ENCODE results near the gene EWSR1.

Gene EWSR1

GRCh38 chr22:29328055-29328454 lies 60.0 kb downstream of the EWSR1 start:
- H3K36me3 ChIP-seq (ENCODE audit: control insufficient read depth in 4 of 4, insufficient read depth in 4 of 4, low read length in 3 of 4): peaks cover 9 to 72% (median 55%) of the 10 kb centered on the region in 4 experiments
- H3K4me3 ChIP-seq (ENCODE audit: control insufficient read depth in 1 of 7, extremely low read depth in 1 of 7, insufficient read depth in 4 of 7, low read depth in 2 of 7, low read length in 6 of 7): no peak overlapping the region

GRCh38 chr22:29328566-29329500 lies 60.8 kb downstream of the EWSR1 start:
- Histone ChIP-seq H3K4me3 (ENCODE audit: control insufficient read depth in 1 of 7, extremely low read depth in 1 of 7, insufficient read depth in 4 of 7, low read depth in 2 of 7, low read length in 6 of 7) (no peak overlapping the region), H3K27ac (ENCODE audit: insufficient read depth in 1 of 2, low read depth in 1 of 2, low read length in 2 of 2, poor library complexity in 1 of 2, severe bottlenecking in 2 of 2) (no peak overlapping the region), H3K4me1 (ENCODE audit: control extremely low read depth in 1 of 4, control insufficient read depth in 4 of 4, insufficient read depth in 4 of 4, low read length in 3 of 4) (no peaks in the 10 kb centered on the region), H3K27me3 (replicated peaks in 2 of 5; ENCODE audit: control insufficient read depth in 4 of 5, insufficient read depth in 5 of 5, low read length in 4 of 5) (no peaks in the 10 kb centered on the region), H3K36me3 (ENCODE audit: control insufficient read depth in 4 of 4, insufficient read depth in 4 of 4, low read length in 3 of 4) (peaks cover 9 to 77% (median 57%) of the 10 kb centered on the region in 4 experiments), H3K9me3 (ENCODE audit: control extremely low read depth in 1 of 5, control insufficient read depth in 4 of 5, insufficient read depth in 2 of 5, low read depth in 1 of 5, low read length in 4 of 5) (no peaks in the 10 kb centered on the region)
- CTCF ChIA-PET: no interaction called here
- WGBS (ENCODE audit: insufficient coverage): 95% methylated on average over 30 of the region's 34 CpGs
- POLR2A ChIA-PET: no interaction called here
- DNase-seq: no peak

More at GRCh38 chr22:29328055-29328454, 60.0 kb downstream of the EWSR1 start:
- Histone ChIP-seq H3K9me3 (ENCODE audit: control extremely low read depth in 1 of 5, control insufficient read depth in 4 of 5, insufficient read depth in 2 of 5, low read depth in 1 of 5, low read length in 4 of 5) (no peaks in the 10 kb centered on the region), H3K4me1 (ENCODE audit: control extremely low read depth in 1 of 4, control insufficient read depth in 4 of 4, insufficient read depth in 4 of 4, low read length in 3 of 4) (no peaks in the 10 kb centered on the region), H3K27me3 (replicated peaks in 2 of 5; ENCODE audit: control insufficient read depth in 4 of 5, insufficient read depth in 5 of 5, low read length in 4 of 5) (no peaks in the 10 kb centered on the region), H3K27ac (ENCODE audit: insufficient read depth in 1 of 2, low read depth in 1 of 2, low read length in 2 of 2, poor library complexity in 1 of 2, severe bottlenecking in 2 of 2) (no peak overlapping the region)
- ChIA-PET CTCF (interaction anchor here (0.7 kb wide), 1 partner anchor 24 kb away, joined by 3 read pairs; no protein-coding TSS in a partner anchor), POLR2A (interaction anchor here (0.6 kb wide), 1 partner anchor 27 kb away, joined by 4 read pairs; no protein-coding TSS in a partner anchor)
- DNase-seq: no peak
- WGBS (ENCODE audit: insufficient coverage): 87% methylated on average over 4 of the region's 5 CpGs

- WGBS (ENCODE audit: insufficient coverage): 96% methylated on average over 10 of the region's 11 CpGs
- Histone ChIP-seq H3K27ac (ENCODE audit: insufficient read depth in 1 of 2, low read depth in 1 of 2, low read length in 2 of 2, poor library complexity in 1 of 2, severe bottlenecking in 2 of 2) (no peak overlapping the region), H3K27me3 (replicated peaks in 2 of 5; ENCODE audit: control insufficient read depth in 4 of 5, insufficient read depth in 5 of 5, low read length in 4 of 5) (no peaks in the 10 kb centered on the region), H3K9me3 (ENCODE audit: control extremely low read depth in 1 of 5, control insufficient read depth in 4 of 5, insufficient read depth in 2 of 5, low read depth in 1 of 5, low read length in 4 of 5) (no peaks in the 10 kb centered on the region), H3K4me1 (ENCODE audit: control extremely low read depth in 1 of 4, control insufficient read depth in 4 of 4, insufficient read depth in 4 of 4, low read length in 3 of 4) (no peaks in the 10 kb centered on the region), H3K4me3 (ENCODE audit: control insufficient read depth in 1 of 7, extremely low read depth in 1 of 7, insufficient read depth in 4 of 7, low read depth in 2 of 7, low read length in 6 of 7) (no peak overlapping the region), H3K36me3 (ENCODE audit: control insufficient read depth in 4 of 4, insufficient read depth in 4 of 4, low read length in 3 of 4) (peaks cover 9 to 84% (median 62%) of the 10 kb centered on the region in 4 experiments)
- ChIA-PET CTCF (no interaction called here), POLR2A (no interaction called here)
- no peak for DNase-seq
Observed at GRCh38 chr22:29329581-29329980, 61.5 kb downstream of the EWSR1 start.

GRCh38 chr22:29330291-29330690 lies 62.2 kb downstream of the EWSR1 start:
- POLR2A ChIA-PET: no interaction called here
- no peaks in the 10 kb centered on the region for H3K4me1 ChIP-seq (ENCODE audit: control extremely low read depth in 1 of 4, control insufficient read depth in 4 of 4, insufficient read depth in 4 of 4, low read length in 3 of 4)
- H3K36me3 ChIP-seq (ENCODE audit: control insufficient read depth in 4 of 4, insufficient read depth in 4 of 4, low read length in 3 of 4): peaks cover 9 to 91% (median 67%) of the 10 kb centered on the region in 4 experiments
- no peak for DNase-seq
- CTCF ChIA-PET: no interaction called here
- H3K4me3 ChIP-seq (ENCODE audit: control insufficient read depth in 1 of 7, extremely low read depth in 1 of 7, insufficient read depth in 4 of 7, low read depth in 2 of 7, low read length in 6 of 7): no peak overlapping the region
- H3K27ac ChIP-seq (ENCODE audit: insufficient read depth in 1 of 2, low read depth in 1 of 2, low read length in 2 of 2, poor library complexity in 1 of 2, severe bottlenecking in 2 of 2): no peak overlapping the region
- 98% methylated on average over 18 of the region's 19 CpGs for WGBS (ENCODE audit: insufficient coverage)
- no peaks in the 10 kb centered on the region for H3K9me3 ChIP-seq (ENCODE audit: control extremely low read depth in 1 of 5, control insufficient read depth in 4 of 5, insufficient read depth in 2 of 5, low read depth in 1 of 5, low read length in 4 of 5)
- no peaks in the 10 kb centered on the region for H3K27me3 ChIP-seq (replicated peaks in 2 of 5; ENCODE audit: control insufficient read depth in 4 of 5, insufficient read depth in 5 of 5, low read length in 4 of 5)

- WGBS (ENCODE audit: insufficient coverage): 96% methylated on average over 9 of the region's 9 CpGs
- ChIA-PET POLR2A (no interaction called here), CTCF (no interaction called here)
- Histone ChIP-seq H3K36me3 (ENCODE audit: control insufficient read depth in 4 of 4, insufficient read depth in 4 of 4, low read length in 3 of 4) (peaks cover 9 to 96% (median 70%) of the 10 kb centered on the region in 4 experiments), H3K27me3 (replicated peaks in 2 of 5; ENCODE audit: control insufficient read depth in 4 of 5, insufficient read depth in 5 of 5, low read length in 4 of 5) (no peaks in the 10 kb centered on the region), H3K27ac (ENCODE audit: insufficient read depth in 1 of 2, low read depth in 1 of 2, low read length in 2 of 2, poor library complexity in 1 of 2, severe bottlenecking in 2 of 2) (no peak overlapping the region), H3K9me3 (ENCODE audit: control extremely low read depth in 1 of 5, control insufficient read depth in 4 of 5, insufficient read depth in 2 of 5, low read depth in 1 of 5, low read length in 4 of 5) (no peaks in the 10 kb centered on the region), H3K4me3 (ENCODE audit: control insufficient read depth in 1 of 7, extremely low read depth in 1 of 7, insufficient read depth in 4 of 7, low read depth in 2 of 7, low read length in 6 of 7) (no peak overlapping the region), H3K4me1 (ENCODE audit: control extremely low read depth in 1 of 4, control insufficient read depth in 4 of 4, insufficient read depth in 4 of 4, low read length in 3 of 4) (no peaks in the 10 kb centered on the region)
- no peak for DNase-seq
Observed at GRCh38 chr22:29330753-29331152, 62.7 kb downstream of the EWSR1 start.

- no peak for DNase-seq
- ChIA-PET CTCF (no interaction called here), POLR2A (no interaction called here)
- 90% methylated on average over 8 of the region's 8 CpGs for WGBS (ENCODE audit: insufficient coverage)
- Histone ChIP-seq H3K9me3 (ENCODE audit: control extremely low read depth in 1 of 5, control insufficient read depth in 4 of 5, insufficient read depth in 2 of 5, low read depth in 1 of 5, low read length in 4 of 5) (no peaks in the 10 kb centered on the region), H3K4me1 (ENCODE audit: control extremely low read depth in 1 of 4, control insufficient read depth in 4 of 4, insufficient read depth in 4 of 4, low read length in 3 of 4) (no peaks in the 10 kb centered on the region), H3K4me3 (ENCODE audit: control insufficient read depth in 1 of 7, extremely low read depth in 1 of 7, insufficient read depth in 4 of 7, low read depth in 2 of 7, low read length in 6 of 7) (no peak overlapping the region), H3K36me3 (ENCODE audit: control insufficient read depth in 4 of 4, insufficient read depth in 4 of 4, low read length in 3 of 4) (peaks cover 7 to 96% (median 73%) of the 10 kb centered on the region in 4 experiments), H3K27me3 (replicated peaks in 2 of 5; ENCODE audit: control insufficient read depth in 4 of 5, insufficient read depth in 5 of 5, low read length in 4 of 5) (no peaks in the 10 kb centered on the region), H3K27ac (ENCODE audit: insufficient read depth in 1 of 2, low read depth in 1 of 2, low read length in 2 of 2, poor library complexity in 1 of 2, severe bottlenecking in 2 of 2) (no peak overlapping the region)
Observed at GRCh38 chr22:29331213-29331612, 63.1 kb downstream of the EWSR1 start.

- H3K9me3 ChIP-seq (ENCODE audit: control extremely low read depth in 1 of 5, control insufficient read depth in 4 of 5, insufficient read depth in 2 of 5, low read depth in 1 of 5, low read length in 4 of 5): no peaks in the 10 kb centered on the region
- no peak overlapping the region for H3K27ac ChIP-seq (ENCODE audit: insufficient read depth in 1 of 2, low read depth in 1 of 2, low read length in 2 of 2, poor library complexity in 1 of 2, severe bottlenecking in 2 of 2)
- H3K27me3 ChIP-seq (replicated peaks in 2 of 5; ENCODE audit: control insufficient read depth in 4 of 5, insufficient read depth in 5 of 5, low read length in 4 of 5): no peaks in the 10 kb centered on the region
- 94% methylated on average over 12 of the region's 14 CpGs for WGBS (ENCODE audit: insufficient coverage)
- no peak overlapping the region for H3K4me3 ChIP-seq (ENCODE audit: control insufficient read depth in 1 of 7, extremely low read depth in 1 of 7, insufficient read depth in 4 of 7, low read depth in 2 of 7, low read length in 6 of 7)
- CTCF ChIA-PET: interaction anchor here (0.8 kb wide), 1 partner anchor 12 kb away, joined by 4 read pairs; no protein-coding TSS in a partner anchor
- H3K36me3 ChIP-seq (ENCODE audit: control insufficient read depth in 4 of 4, insufficient read depth in 4 of 4, low read length in 3 of 4): peaks cover 7 to 95% (median 72%) of the 10 kb centered on the region in 4 experiments
- H3K4me1 ChIP-seq (ENCODE audit: control extremely low read depth in 1 of 4, control insufficient read depth in 4 of 4, insufficient read depth in 4 of 4, low read length in 3 of 4): no peaks in the 10 kb centered on the region
- DNase-seq: no peak
- POLR2A ChIA-PET: interaction anchor here (0.6 kb wide), 1 partner anchor 28 kb away, joined by 3 read pairs; no protein-coding TSS in a partner anchor
Observed at GRCh38 chr22:29331658-29332300, 63.7 kb downstream of the EWSR1 start.
